KMS-11 (cell line): ENCODE results near the gene KIAA1328.
A peak's percentile ranks its signal among the peaks of the same experiment; 100 is the strongest.

ENCODE experiments used
- H2AFZ ChIP-seq: fragments of 200-600 bp; sonication (generic); 2 replicates; pipeline ENCODE4 v1.6.1; 2016; ENCODE audit warnings: antibody characterized with exemption, mixed run types, low read depth
- H3K27ac ChIP-seq: fragments of 200-600 bp; sonication (generic); 2 replicates; pipeline ENCODE4 v1.6.1; 2016; ENCODE audit warnings: mild to moderate bottlenecking, mixed run types
- H3K27me3 ChIP-seq: fragments of 200-600 bp; sonication (generic); 2 replicates; pipeline ENCODE4 v1.6.1; 2017; ENCODE audit warnings: mild to moderate bottlenecking, low read depth, mixed run types, moderate library complexity; ENCODE audit not compliant: insufficient read depth
- H3K36me3 ChIP-seq: fragments of 200-600 bp; sonication (generic); 2 replicates; pipeline ENCODE4 v1.6.1; 2017; ENCODE audit warnings: mild to moderate bottlenecking, mixed run types; ENCODE audit not compliant: insufficient read depth
- H3K4me1 ChIP-seq: fragments of 200-600 bp; sonication (generic); 2 replicates; pipeline ENCODE4 v1.6.1; 2016; ENCODE audit warnings: mild to moderate bottlenecking, low read depth, mixed run types; ENCODE audit not compliant: poor library complexity, severe bottlenecking
- H3K4me2 ChIP-seq: fragments of 200-600 bp; sonication (generic); 2 replicates; pipeline ENCODE4 v1.7.0; 2016; ENCODE audit warnings: mild to moderate bottlenecking, mixed run types
- H3K4me3 ChIP-seq: fragments of 200-600 bp; sonication (generic); IDR thresholded peaks from 2 replicates; pipeline ENCODE4 v1.6.1; 2017; ENCODE audit warnings: low read depth, low read length, mixed read lengths; ENCODE audit not compliant: insufficient read depth
- H3K79me2 ChIP-seq: fragments of 200-600 bp; sonication (generic); 2 replicates; pipeline ENCODE4 v1.6.1; 2016; ENCODE audit warnings: low read depth, mixed run types; ENCODE audit not compliant: insufficient read depth
- H3K9ac ChIP-seq: fragments of 200-600 bp; sonication (generic); 2 replicates; pipeline ENCODE4 v1.6.1; 2016; ENCODE audit warnings: mild to moderate bottlenecking, mixed run types
- H4K20me1 ChIP-seq: fragments of 200-600 bp; sonication (generic); 2 replicates; pipeline ENCODE4 v1.6.1; 2016; ENCODE audit warnings: mild to moderate bottlenecking, mixed run types; ENCODE audit not compliant: insufficient read depth
- TF ChIP-seq, protein P1 (sequence below): fragments of 200-600 bp; sonication (generic); conservative IDR thresholded peaks from 2 replicates; pipeline ENCODE4 v1.6.1; 2017; ENCODE audit warnings: low read depth, mild to moderate bottlenecking, antibody characterized with exemption, low read length, moderate library complexity, mixed read lengths

The KIAA1328 gene

DNA sequence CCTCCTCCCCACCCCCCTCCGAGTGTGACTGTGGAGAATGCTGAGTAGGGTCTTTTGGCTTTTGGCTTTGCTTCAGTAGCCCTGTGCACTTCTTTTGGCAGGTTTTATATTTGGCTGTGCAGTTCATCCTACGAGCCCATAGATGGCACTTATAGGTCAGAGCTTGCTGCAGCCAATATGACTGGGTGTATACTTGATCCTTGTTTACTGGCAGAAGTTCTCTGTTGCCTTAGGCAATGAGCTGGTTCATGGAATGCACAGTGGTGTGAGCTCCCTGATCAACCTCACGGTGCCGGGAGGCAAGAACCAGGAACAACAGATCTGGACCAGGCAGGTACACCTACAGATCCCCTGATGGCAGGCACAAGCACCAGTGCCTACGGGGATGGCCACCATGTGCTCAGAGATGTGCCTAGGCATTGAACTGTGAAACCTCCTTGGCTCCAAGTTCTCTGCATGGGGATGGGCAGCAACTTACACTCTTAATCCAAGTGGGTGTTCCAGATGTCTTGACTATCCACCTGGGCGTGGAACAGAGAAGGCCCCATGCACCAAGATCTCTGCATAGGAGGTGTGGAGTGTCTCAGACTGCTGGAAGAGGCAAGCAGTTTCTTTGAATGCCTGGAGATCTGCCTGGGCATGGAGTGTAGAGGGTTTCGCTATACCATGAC, 190.4 kb downstream of the KIAA1328 start:
- no peak overlapping the region for H3K4me2 ChIP-seq
- H2AFZ ChIP-seq = no peak overlapping the region
- no peak overlapping the region for H3K9ac ChIP-seq
- no peak overlapping the region for H3K27ac ChIP-seq
- H3K4me3 ChIP-seq = no peak overlapping the region
- H3K27me3 ChIP-seq = no peaks in the 10 kb centered on the region
- TF ChIP-seq, protein P1, sequence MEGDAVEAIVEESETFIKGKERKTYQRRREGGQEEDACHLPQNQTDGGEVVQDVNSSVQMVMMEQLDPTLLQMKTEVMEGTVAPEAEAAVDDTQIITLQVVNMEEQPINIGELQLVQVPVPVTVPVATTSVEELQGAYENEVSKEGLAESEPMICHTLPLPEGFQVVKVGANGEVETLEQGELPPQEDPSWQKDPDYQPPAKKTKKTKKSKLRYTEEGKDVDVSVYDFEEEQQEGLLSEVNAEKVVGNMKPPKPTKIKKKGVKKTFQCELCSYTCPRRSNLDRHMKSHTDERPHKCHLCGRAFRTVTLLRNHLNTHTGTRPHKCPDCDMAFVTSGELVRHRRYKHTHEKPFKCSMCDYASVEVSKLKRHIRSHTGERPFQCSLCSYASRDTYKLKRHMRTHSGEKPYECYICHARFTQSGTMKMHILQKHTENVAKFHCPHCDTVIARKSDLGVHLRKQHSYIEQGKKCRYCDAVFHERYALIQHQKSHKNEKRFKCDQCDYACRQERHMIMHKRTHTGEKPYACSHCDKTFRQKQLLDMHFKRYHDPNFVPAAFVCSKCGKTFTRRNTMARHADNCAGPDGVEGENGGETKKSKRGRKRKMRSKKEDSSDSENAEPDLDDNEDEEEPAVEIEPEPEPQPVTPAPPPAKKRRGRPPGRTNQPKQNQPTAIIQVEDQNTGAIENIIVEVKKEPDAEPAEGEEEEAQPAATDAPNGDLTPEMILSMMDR = peak; percentile 45
- H3K79me2 ChIP-seq = no peaks in the 10 kb centered on the region
- H3K4me1 ChIP-seq = no peaks in the 10 kb centered on the region
- H4K20me1 ChIP-seq = no peaks in the 10 kb centered on the region
- H3K36me3 ChIP-seq = no peaks in the 10 kb centered on the region

DNA sequence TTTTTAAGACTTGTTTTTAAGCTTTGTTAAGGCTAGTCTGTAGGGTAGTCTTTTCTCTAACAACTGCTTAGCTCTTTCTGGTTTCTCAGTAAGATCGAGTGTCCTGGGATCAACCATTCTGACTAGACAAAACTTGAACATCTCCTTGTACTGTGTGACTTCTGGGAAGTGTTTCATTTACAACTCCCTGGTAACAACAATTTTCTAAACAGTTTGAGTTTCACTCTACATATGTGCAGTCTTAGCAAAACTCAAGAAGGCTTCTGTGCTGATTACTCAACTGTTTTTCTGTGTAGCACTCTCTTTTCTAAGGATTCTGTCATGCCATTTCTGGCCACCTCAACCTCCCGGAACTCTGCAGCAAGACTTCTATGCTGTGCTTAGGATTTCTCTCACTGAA, 204.5 kb downstream of the KIAA1328 start:
- Histone ChIP-seq H3K9ac (no peak overlapping the region), H3K27ac (no peak overlapping the region), H3K4me1 (no peaks in the 10 kb centered on the region), H3K79me2 (no peaks in the 10 kb centered on the region), H2AFZ (no peak overlapping the region), H3K36me3 (no peaks in the 10 kb centered on the region), H3K4me3 (no peak overlapping the region), H3K4me2 (no peak overlapping the region), H3K27me3 (no peaks in the 10 kb centered on the region), H4K20me1 (no peaks in the 10 kb centered on the region)
- TF ChIP-seq, protein P1 = no peak

DNA sequence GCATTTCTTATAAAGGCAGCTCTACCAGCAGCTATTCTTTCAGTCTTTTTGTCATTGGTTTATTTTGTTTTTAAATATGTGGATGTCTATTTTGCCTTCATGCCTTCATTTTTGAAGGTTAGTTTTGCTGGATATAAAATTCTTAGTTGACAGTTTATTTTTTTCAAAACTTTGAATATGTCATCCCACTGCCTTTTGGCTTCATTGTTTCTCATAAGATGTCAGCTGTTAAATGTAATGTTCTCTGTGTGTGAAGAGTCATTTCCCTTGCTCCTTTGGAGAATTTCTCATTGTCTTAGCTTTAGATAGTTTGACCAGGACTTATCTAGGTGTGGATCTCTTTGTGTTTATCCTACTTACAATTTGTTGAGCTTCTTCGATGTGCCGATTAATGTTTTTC, 213.5 kb downstream of the KIAA1328 start:
- no peak overlapping the region for H3K9ac ChIP-seq
- no peaks in the 10 kb centered on the region for H3K27me3 ChIP-seq
- TF ChIP-seq, protein P1 = no peak
- no peak overlapping the region for H3K4me2 ChIP-seq
- H2AFZ ChIP-seq = no peak overlapping the region
- no peak overlapping the region for H3K27ac ChIP-seq
- H3K4me1 ChIP-seq = no peaks in the 10 kb centered on the region
- no peak overlapping the region for H3K4me3 ChIP-seq
- no peaks in the 10 kb centered on the region for H4K20me1 ChIP-seq
- H3K79me2 ChIP-seq = no peaks in the 10 kb centered on the region
- no peaks in the 10 kb centered on the region for H3K36me3 ChIP-seq

DNA sequence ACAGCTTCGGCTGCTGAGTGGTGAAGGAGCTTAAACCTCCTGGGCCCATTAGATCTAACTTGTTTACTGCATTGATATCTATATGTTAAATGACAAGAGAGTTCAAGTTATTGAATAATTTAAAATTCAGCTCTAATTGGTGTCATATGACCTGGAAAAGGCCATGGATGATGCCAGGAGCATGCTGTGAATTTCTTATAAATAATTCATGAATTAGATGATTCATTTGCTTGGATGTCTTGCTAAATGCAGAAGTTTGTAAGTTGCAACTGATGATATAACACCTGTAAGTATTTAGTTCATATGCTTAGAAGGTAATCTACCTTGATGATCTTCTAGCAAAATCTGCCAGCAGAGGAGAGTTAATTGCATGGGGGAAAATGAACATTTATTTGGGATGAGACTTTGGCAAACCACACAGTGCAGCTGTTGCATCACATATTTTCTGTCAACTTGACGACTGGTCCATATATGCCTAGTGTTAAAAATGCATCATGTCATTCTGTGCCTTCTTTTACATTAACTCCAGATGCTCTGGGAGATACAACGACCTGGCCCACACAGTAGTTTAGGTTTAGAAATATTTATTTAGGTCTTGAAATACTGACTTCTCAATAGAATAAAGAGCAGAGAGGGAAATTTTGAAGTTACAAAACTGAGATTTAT, 226.3 kb downstream of the KIAA1328 start:
- Histone ChIP-seq H3K9ac (no peak overlapping the region), H3K4me2 (no peak overlapping the region), H2AFZ (no peak overlapping the region), H3K36me3 (no peaks in the 10 kb centered on the region), H3K4me3 (no peak overlapping the region), H4K20me1 (no peaks in the 10 kb centered on the region), H3K27ac (no peak overlapping the region), H3K4me1 (no peaks in the 10 kb centered on the region), H3K79me2 (no peaks in the 10 kb centered on the region), H3K27me3 (no peaks in the 10 kb centered on the region)
- TF ChIP-seq, protein P1 = no peak
